Vagina (tissue), 2 donors: ENCODE measurements around the gene EXOSC6. TPM values are rescaled to one million over a fixed set of nuclear protein-coding genes. Genes with fewer than 3 reads are reported as not detected.
"Not testable (repeated sequence)": the region's sequence is repeated elsewhere in the genome, so short reads cannot be mapped to it uniquely, and the experiment has no call there.

ENCODE experiments used
- DNase-seq, 2 donors: peaks; one replicate each; pipeline ENCODE4 v3.0.0-alpha.2; 2017; ENCODE audit errors: extremely low spot score in 2 of 2
- H3K27ac ChIP-seq: fragments of 200-600 bp; sonication (generic); one replicate; pipeline ENCODE4 v1.5.1; 2019
- H3K27me3 ChIP-seq: fragments of 200-600 bp; sonication (generic); one replicate; pipeline ENCODE4 v1.5.1; 2019
- H3K36me3 ChIP-seq, 2 donors: fragments of 200-600 bp; sonication (generic); one replicate each; pipeline ENCODE4 v1.5.1; 2017 to 2019
- H3K4me1 ChIP-seq: fragments of 200-600 bp; sonication (generic); one replicate; pipeline ENCODE4 v1.5.1; 2019
- H3K4me3 ChIP-seq, 2 donors: fragments of 200-600 bp; sonication (generic); 1 replicate in 1 of 2; 2 replicates in 1 of 2; pipeline ENCODE4 v1.5.1; 2016 to 2019
- H3K9me3 ChIP-seq: fragments of 200-600 bp; sonication (generic); one replicate; pipeline ENCODE4 v1.5.1; 2019
- POLR2A ChIP-seq, 2 donors: fragments of 450-650 bp; IDR thresholded peaks; one replicate each; pipeline ENCODE4 v1.6.1; 2017; ENCODE audit warnings: antibody characterized with exemption in 2 of 2, mild to moderate bottlenecking in 2 of 2, moderate library complexity in 2 of 2
- POLR2AphosphoS5 ChIP-seq, 2 donors: sonication (generic); formaldehyde crosslinking; IDR thresholded peaks; one replicate each; pipeline ENCODE4 v1.9.0; 2017; ENCODE audit warnings: antibody characterized with exemption in 2 of 2, mild to moderate bottlenecking in 2 of 2, low read depth in 1 of 2; ENCODE audit not compliant: insufficient read depth in 1 of 2
- intact Hi-C: fragments of 100-400 bp; cut with DNase I; formaldehyde crosslinking; loops from one replicate; pipeline ENCODE4 v1.15.1; 2023
- total RNA-seq: library from RNA; depleted of rRNA; stranded (reverse); fragments of >200 nt; gene quantifications from one replicate; pipeline ENCODE4 v1.2.3, GENCODE V29; 2016
- TF ChIP-seq, protein P1 (sequence below), 3 experiments: fragments of 450-650 bp in 2 of 3; fragments of 200-600 bp in 1 of 3; sonication (generic) in 1 of 3; IDR thresholded peaks; one replicate each; pipeline ENCODE4 v1.5.1; 2017 to 2019; ENCODE audit warnings: antibody characterized with exemption in 3 of 3, mild to moderate bottlenecking in 2 of 3, moderate library complexity in 2 of 3

Gene EXOSC6
- 19.2 TPM for total RNA-seq

- intact Hi-C loops, result no loop called here
- peak within 1 kb of the TSS; percentile 66 to 80 for H3K4me3 ChIP-seq
- H3K36me3 ChIP-seq, result peaks cover 0 to 38% of the 10 kb centered on the region in 2 donors
- TF ChIP-seq POLR2A (IDR thresholded peaks at IDR 0.05), result peak in 1 of 2 donors; percentile 41
- peak; percentile 87 to 93 for TF ChIP-seq POLR2AphosphoS5 (IDR thresholded peaks at IDR 0.05; ENCODE audit: insufficient read depth in 1 of 2, low read depth in 1 of 2)
- TF ChIP-seq, protein P1, sequence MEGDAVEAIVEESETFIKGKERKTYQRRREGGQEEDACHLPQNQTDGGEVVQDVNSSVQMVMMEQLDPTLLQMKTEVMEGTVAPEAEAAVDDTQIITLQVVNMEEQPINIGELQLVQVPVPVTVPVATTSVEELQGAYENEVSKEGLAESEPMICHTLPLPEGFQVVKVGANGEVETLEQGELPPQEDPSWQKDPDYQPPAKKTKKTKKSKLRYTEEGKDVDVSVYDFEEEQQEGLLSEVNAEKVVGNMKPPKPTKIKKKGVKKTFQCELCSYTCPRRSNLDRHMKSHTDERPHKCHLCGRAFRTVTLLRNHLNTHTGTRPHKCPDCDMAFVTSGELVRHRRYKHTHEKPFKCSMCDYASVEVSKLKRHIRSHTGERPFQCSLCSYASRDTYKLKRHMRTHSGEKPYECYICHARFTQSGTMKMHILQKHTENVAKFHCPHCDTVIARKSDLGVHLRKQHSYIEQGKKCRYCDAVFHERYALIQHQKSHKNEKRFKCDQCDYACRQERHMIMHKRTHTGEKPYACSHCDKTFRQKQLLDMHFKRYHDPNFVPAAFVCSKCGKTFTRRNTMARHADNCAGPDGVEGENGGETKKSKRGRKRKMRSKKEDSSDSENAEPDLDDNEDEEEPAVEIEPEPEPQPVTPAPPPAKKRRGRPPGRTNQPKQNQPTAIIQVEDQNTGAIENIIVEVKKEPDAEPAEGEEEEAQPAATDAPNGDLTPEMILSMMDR (IDR thresholded peaks at IDR 0.05), result peak; percentile 68 to 91 (median 79)
- DNase-seq, result no peak
- H3K9me3 ChIP-seq, result no peaks in the 10 kb centered on the region
- peaks cover 24% of the 10 kb centered on the region for H3K4me1 ChIP-seq
- peak within 1 kb of the TSS; percentile 68 for H3K27ac ChIP-seq
- H3K27me3 ChIP-seq, result no peaks in the 10 kb centered on the region
These were observed at the start of gene EXOSC6 for GRCh38 chr16:70251629-70252354. TSS of gene EXOSC6 (minus strand) at chr16:70251940. CDS start at chr16:70251900, 40 bp downstream.

DNA sequence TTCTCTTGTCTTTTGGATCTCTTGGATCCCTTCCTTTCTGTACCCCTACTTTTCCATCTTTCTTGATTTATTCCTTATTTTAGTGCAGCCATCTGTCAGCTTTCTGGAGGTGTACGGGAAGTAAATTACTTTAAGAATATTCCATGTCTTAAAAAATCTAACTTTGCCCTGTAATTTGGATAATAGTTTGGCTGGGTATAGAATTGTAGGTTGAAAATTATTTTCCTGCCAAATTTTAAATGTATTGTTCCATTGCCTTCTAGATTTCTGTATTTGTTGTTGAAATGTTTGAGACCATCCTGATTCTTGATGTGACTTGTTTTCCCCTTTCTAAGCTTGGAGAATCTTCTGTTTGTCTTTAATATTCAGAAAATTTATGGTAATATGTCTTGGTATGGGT lies 49.4 kb upstream of the EXOSC6 start:
- H3K4me3 ChIP-seq, result no peak overlapping the region
- no peak for DNase-seq
- no peak overlapping the region for H3K27ac ChIP-seq
- intact Hi-C loops, result no loop called here
- TF ChIP-seq, protein P1 (IDR thresholded peaks at IDR 0.05), result no peak
- no peak for TF ChIP-seq POLR2A (IDR thresholded peaks at IDR 0.05)
- TF ChIP-seq POLR2AphosphoS5 (IDR thresholded peaks at IDR 0.05; ENCODE audit: insufficient read depth in 1 of 2, low read depth in 1 of 2), result no peak
- H3K27me3 ChIP-seq, result no peaks in the 10 kb centered on the region
- H3K9me3 ChIP-seq, result peaks cover 10% of the 10 kb centered on the region
- peaks cover 13% of the 10 kb centered on the region for H3K4me1 ChIP-seq
- no peaks in the 10 kb centered on the region for H3K36me3 ChIP-seq

DNA sequence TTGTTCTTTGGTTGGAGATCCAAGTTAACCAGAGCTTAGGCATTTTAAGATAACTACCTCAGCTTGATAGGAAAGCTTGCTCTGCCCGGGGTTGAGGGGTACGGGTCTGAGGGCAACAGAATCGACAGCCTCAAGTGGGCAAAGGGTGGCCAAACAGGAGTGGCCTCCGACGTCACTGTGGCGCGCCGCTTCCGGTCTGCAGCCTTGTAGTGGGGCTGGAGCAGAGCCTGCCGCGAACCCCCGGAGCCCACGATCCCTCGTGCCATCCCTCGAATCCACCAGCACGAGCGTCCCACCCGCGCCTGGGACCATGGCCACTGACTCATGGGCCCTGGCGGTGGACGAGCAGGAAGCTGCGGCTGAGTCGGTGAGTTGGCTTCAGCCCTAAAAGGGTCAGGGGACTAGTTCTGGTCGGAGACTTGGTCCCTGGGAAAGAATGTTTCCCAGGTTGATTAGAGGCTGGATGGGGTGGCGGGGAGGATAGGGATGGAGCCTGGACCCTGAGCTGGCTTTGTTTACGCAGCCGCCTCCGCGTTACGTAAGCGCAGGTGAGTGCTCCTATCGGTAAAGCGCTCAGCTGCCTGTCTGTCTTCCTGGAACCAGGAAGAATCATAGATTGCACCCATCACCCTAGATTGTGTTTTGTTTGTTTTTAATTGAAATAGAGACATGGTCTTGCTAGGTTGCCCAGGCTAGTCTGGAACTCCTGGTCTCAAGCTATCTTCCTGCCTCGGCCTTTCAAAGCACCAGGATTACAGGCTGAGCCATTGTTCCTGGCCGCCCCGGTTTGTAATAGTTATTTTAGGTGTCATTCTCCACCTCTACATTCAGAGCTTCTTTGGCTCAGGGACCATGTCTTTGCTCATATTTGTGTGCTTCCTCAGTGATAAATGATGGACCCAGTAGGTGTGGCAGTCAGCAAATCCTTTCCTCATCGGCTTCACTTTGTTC lies 47.5 kb upstream of the EXOSC6 start, which contains the start of gene DDX19B:
Gene DDX19B, plus strand, starts transcription at position 199 of the 951 bp plus-strand sequence. Its CDS starts 112 bp downstream, at position 311.
- intact Hi-C loops, result no loop called here
- Histone ChIP-seq H3K36me3 (no peaks in the 10 kb centered on the region), H3K4me3 (peak within 1 kb of the TSS; percentile 77 to 95), H3K4me1 (peaks cover 8% of the 10 kb centered on the region), H3K27ac (peak within 1 kb of the TSS; percentile 98), H3K27me3 (no peaks in the 10 kb centered on the region), H3K9me3 (peaks cover 10% of the 10 kb centered on the region)
- no peak for DNase-seq
- TF ChIP-seq POLR2A (IDR thresholded peaks at IDR 0.05) (no peak), POLR2AphosphoS5 (IDR thresholded peaks at IDR 0.05; ENCODE audit: insufficient read depth in 1 of 2, low read depth in 1 of 2) (peak; percentile 5 to 85)

GRCh38 chr16:70295634-70296033 lies 43.9 kb upstream of the EXOSC6 start:
- H3K36me3 ChIP-seq, result no peaks in the 10 kb centered on the region
- no peak overlapping the region for H3K4me3 ChIP-seq
- H3K27me3 ChIP-seq, result no peaks in the 10 kb centered on the region
- no peak overlapping the region for H3K27ac ChIP-seq
- peaks cover 8% of the 10 kb centered on the region for H3K4me1 ChIP-seq
- intact Hi-C loops, result no loop called here
- no peak for DNase-seq
- H3K9me3 ChIP-seq, result peaks cover under 1% of the 10 kb centered on the region
- TF ChIP-seq, protein P1 (IDR thresholded peaks at IDR 0.05), result no peak
- TF ChIP-seq POLR2AphosphoS5 (IDR thresholded peaks at IDR 0.05; ENCODE audit: insufficient read depth in 1 of 2, low read depth in 1 of 2), result no peak
- TF ChIP-seq POLR2A (IDR thresholded peaks at IDR 0.05), result no peak

GRCh38 chr16:70294385-70295025 lies 42.8 kb upstream of the EXOSC6 start:
- intact Hi-C loops, result no loop called here
- Histone ChIP-seq H3K27me3 (no peaks in the 10 kb centered on the region), H3K9me3 (no peaks in the 10 kb centered on the region), H3K4me1 (peaks cover 8% of the 10 kb centered on the region), H3K36me3 (no peaks in the 10 kb centered on the region), H3K27ac (no peak overlapping the region), H3K4me3 (no peak overlapping the region)
- DNase-seq, result no peak
- TF ChIP-seq POLR2A (IDR thresholded peaks at IDR 0.05) (no peak), POLR2AphosphoS5 (IDR thresholded peaks at IDR 0.05; ENCODE audit: insufficient read depth in 1 of 2, low read depth in 1 of 2) (no peak)
- TF ChIP-seq, protein P1 (IDR thresholded peaks at IDR 0.05), result no peak

DNA sequence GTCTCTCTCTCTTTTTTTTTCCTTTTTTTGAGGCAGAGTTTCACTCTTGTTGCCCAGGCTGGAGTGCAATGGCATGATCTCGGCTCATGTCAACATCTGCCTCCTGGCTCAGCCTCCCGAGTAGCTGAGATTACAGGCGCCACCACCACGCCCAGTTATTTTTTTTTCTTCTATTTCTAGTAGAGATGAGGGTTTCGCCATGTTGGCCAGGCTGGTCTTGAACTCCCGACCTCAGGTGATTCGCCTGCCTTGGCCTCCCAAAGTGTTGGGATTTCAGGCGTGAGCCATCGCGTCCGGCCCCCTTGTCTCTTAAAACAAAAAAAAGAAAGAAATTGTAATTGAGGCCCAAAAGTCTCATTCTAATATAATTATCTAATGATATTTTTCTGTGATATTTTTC lies 40.4 kb upstream of the EXOSC6 start:
- DNase-seq, H3K36me3 ChIP-seq, H3K27me3 ChIP-seq, H3K4me3 ChIP-seq, H3K9me3 ChIP-seq, intact Hi-C loops, H3K27ac ChIP-seq: not testable (repeated sequence)
- peaks cover 17% of the 10 kb centered on the region for H3K4me1 ChIP-seq
